HG03064 (cell line): ENCODE results near the gene ZFAND6.

Experiments
- ATAC-seq: cut with Tn5 transposase; IDR thresholded peaks from one replicate; pipeline ENCODE4 v1.9.1; 2021; ENCODE audit warnings: low read depth; ENCODE audit not compliant: unreplicated experiment

ZFAND6 gene

GRCh38 chr15:80162059-80162554 is 102.6 kb downstream of the ZFAND6 start:
- ATAC-seq = no peak

- no peak for ATAC-seq
Observed at GRCh38 chr15:80163217-80163616, 103.7 kb downstream of the ZFAND6 start.

GRCh38 chr15:80163897-80164296 is 104.4 kb downstream of the ZFAND6 start:
- ATAC-seq = no peak

GRCh38 chr15:80167936-80168335 is 108.5 kb downstream of the ZFAND6 start:
- ATAC-seq = no peak

- no peak for ATAC-seq
Observed at GRCh38 chr15:80168421-80168820, 108.9 kb downstream of the ZFAND6 start.

GRCh38 chr15:80169768-80170357 is 110.4 kb downstream of the ZFAND6 start:
- no peak for ATAC-seq

- ATAC-seq = no peak
Observed at GRCh38 chr15:80170596-80170995, 111.1 kb downstream of the ZFAND6 start.

- ATAC-seq = no peak
Observed at GRCh38 chr15:80171787-80172186, 112.3 kb downstream of the ZFAND6 start.

GRCh38 chr15:80172401-80172800 is 112.9 kb downstream of the ZFAND6 start:
- no peak for ATAC-seq

- ATAC-seq = no peak
Observed at GRCh38 chr15:80173022-80173759, 113.7 kb downstream of the ZFAND6 start.

- no peak for ATAC-seq
Observed at GRCh38 chr15:80174017-80174746, 114.7 kb downstream of the ZFAND6 start.

GRCh38 chr15:80175436-80175835 is 116.0 kb downstream of the ZFAND6 start:
- no peak for ATAC-seq

- no peak for ATAC-seq
Observed at GRCh38 chr15:80176443-80176842, 117.0 kb downstream of the ZFAND6 start.

- no peak for ATAC-seq
Observed at GRCh38 chr15:80177156-80177555, 117.7 kb downstream of the ZFAND6 start.

GRCh38 chr15:80179025-80179759 is 119.7 kb downstream of the ZFAND6 start:
- ATAC-seq = no peak

- ATAC-seq = no peak
Observed at GRCh38 chr15:80179935-80180334, 120.5 kb downstream of the ZFAND6 start.

GRCh38 chr15:80180468-80180867 is 121.0 kb downstream of the ZFAND6 start:
- no peak for ATAC-seq

GRCh38 chr15:80180986-80181385 is 121.5 kb downstream of the ZFAND6 start:
- no peak for ATAC-seq

- no peak for ATAC-seq
Observed at GRCh38 chr15:80182611-80183261, 123.3 kb downstream of the ZFAND6 start.

GRCh38 chr15:80183306-80183705 is 123.8 kb downstream of the ZFAND6 start:
- ATAC-seq = no peak
